ENCODE measurements around the gene PTBP1.

The PTBP1 gene

GRCh38 chr19:788686-788982, 8.6 kb upstream of the PTBP1 start:
- ATAC-seq: no peak

GRCh38 chr19:788983-789700, 8.1 kb upstream of the PTBP1 start:
- Mint-ChIP-seq H3K36me3 (no peaks in the 10 kb centered on the region), H3K9me3 (no peaks in the 10 kb centered on the region), H3K4me3 (no peak overlapping the region), H3K4me1 (no peaks in the 10 kb centered on the region), H3K27ac (no peak overlapping the region)
- DNase-seq (ENCODE audit: low spot score in 2 of 2): no peak
- no peak for ATAC-seq

More at GRCh38 chr19:788686-788982, 8.6 kb upstream of the PTBP1 start:
- H3K4me1 Mint-ChIP-seq: no peaks in the 10 kb centered on the region
- no peak overlapping the region for H3K27ac Mint-ChIP-seq
- DNase-seq (ENCODE audit: low spot score in 2 of 2): no peak
- H3K36me3 Mint-ChIP-seq: no peaks in the 10 kb centered on the region
- H3K9me3 Mint-ChIP-seq: no peaks in the 10 kb centered on the region
- H3K4me3 Mint-ChIP-seq: no peak overlapping the region

DNA sequence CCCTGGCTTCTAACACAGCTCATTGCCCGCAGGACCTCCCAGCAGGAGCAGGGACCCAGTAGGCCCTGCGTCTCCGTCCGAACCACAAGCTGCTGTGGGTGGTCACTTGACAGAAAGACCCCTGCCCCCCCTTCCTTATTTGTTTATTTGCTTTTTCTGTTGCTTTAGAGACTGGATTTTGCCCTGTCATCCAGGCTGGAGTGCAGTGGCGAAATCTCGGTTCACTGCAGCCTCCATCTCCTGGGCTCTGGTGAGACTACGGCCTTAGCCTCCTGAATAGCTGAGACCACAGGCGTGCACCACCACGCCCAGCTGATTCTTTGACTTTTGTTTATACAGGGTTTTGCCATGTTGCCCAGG, 7.6 kb upstream of the PTBP1 start:
- ATAC-seq: no peak
- Mint-ChIP-seq H3K4me1 (no peaks in the 10 kb centered on the region), H3K9me3 (no peaks in the 10 kb centered on the region), H3K4me3 (no peak overlapping the region), H3K36me3 (no peaks in the 10 kb centered on the region), H3K27ac (no peak overlapping the region)
- no peak for DNase-seq (ENCODE audit: low spot score in 2 of 2)

DNA sequence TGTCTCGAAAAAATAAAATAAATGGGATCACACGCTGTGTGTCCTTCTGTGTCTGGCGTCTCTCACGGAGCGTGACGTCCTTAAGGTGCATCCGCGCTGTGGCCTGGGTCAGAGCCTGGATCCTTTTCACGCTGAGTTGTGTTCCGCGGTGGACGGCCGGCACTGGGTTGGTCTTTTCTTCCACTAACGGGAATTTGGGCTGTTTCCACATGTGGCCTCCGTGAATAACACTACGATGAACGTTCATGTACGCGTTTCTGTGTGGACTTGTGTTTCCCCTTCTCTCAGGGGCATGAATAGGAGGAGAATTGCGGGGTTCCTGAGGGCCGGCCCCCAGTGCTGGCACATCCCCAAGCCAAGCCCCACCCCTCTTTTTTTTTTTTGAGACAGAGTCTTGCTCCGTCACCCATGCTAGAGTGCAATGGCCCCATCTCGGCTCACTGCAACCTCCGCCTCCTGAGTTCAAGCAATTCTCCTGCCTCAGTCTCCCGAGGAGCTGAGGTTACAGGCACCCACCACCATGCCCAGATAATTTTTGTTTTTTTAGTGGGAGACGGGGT, 6.2 kb upstream of the PTBP1 start:
- no peak for ATAC-seq

GRCh38 chr19:791567-792305, 5.5 kb upstream of the PTBP1 start:
- Mint-ChIP-seq H3K4me3 (no peak overlapping the region), H3K9me3 (no peaks in the 10 kb centered on the region), H3K4me1 (peaks cover 3% of the 10 kb centered on the region), H3K36me3 (peaks cover 1% of the 10 kb centered on the region), H3K27ac (no peak overlapping the region)
- ATAC-seq (no peak), DNase-seq (ENCODE audit: low spot score in 2 of 2) (no peak)

More for the DNA sequence above, 6.2 kb upstream of the PTBP1 start:
- no peak overlapping the region for H3K4me3 Mint-ChIP-seq
- no peaks in the 10 kb centered on the region for H3K9me3 Mint-ChIP-seq
- no peaks in the 10 kb centered on the region for H3K4me1 Mint-ChIP-seq
- no peaks in the 10 kb centered on the region for H3K36me3 Mint-ChIP-seq
- DNase-seq (ENCODE audit: low spot score in 2 of 2): no peak
- no peak overlapping the region for H3K27ac Mint-ChIP-seq

DNA sequence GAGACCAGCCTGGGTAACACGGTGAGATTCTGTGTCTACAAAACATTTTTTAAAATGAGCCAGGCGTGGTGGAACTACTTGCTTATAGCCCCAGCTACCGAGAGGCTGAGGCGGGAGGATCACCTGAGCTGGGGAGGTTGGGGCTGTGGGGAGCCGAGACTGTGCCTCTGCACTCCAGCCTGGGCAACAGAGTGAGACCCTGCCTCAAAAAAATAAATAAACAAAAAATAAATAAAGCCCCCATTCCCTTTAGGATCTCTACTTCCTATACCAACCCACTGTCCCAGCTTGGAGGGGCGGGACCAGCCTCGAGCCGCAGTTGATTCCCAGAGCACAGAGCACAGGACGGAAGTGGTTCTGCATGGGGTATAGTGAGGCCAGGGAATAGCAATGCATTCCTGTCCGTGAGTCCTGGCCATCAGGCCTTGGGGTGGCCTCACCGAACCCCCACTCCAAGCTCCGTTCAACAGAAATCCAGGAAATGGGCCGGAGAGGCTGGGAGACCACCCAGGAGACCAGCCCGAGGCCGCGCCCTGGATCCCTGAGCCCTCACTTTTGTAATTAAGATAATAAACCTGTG, 4.9 kb upstream of the PTBP1 start:
- DNase-seq (ENCODE audit: low spot score in 2 of 2): no peak
- Mint-ChIP-seq H3K27ac (no peak overlapping the region), H3K9me3 (no peaks in the 10 kb centered on the region), H3K4me1 (peaks cover 6% of the 10 kb centered on the region), H3K4me3 (no peak overlapping the region), H3K36me3 (peaks cover 8% of the 10 kb centered on the region)
- ATAC-seq: no peak

GRCh38 chr19:793806-794205, 3.4 kb upstream of the PTBP1 start:
- H3K9me3 Mint-ChIP-seq: no peaks in the 10 kb centered on the region
- no peak overlapping the region for H3K27ac Mint-ChIP-seq

DNA sequence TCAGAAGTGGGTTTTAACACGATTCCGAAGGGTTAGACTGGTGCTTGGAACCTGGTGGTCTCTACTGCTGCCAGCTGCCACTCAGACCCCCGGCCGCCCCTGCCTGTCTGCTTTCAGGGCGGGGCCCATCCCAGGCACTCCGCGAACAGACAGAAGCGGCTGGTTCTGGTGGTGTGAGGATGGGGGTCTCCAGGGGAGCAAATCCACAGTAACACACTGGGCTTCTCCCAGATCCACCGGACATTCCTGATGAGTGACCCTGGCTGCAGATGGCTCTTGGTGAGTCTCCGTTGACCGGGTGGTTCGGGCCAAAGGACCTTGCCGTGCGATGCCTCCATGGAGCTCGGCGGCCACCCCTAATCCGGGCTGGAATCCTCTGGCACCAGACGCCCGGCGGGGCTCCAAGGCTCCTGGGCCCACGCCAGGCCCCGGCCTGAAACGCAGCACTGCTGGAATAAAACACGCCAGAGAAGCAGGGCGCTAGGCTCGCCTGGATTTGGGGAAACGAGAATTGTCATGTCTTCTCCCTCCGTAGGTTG, 2.1 kb upstream of the PTBP1 start:
- Mint-ChIP-seq H3K4me3 (peak overlapping the region; percentile 92), H3K4me1 (peaks cover 19% of the 10 kb centered on the region), H3K9me3 (no peaks in the 10 kb centered on the region), H3K36me3 (peaks cover 35% of the 10 kb centered on the region), H3K27ac (no peak overlapping the region)
- no peak for DNase-seq (ENCODE audit: low spot score in 2 of 2)
- no peak for ATAC-seq

More at GRCh38 chr19:793806-794205, 3.4 kb upstream of the PTBP1 start:
- peaks cover 22% of the 10 kb centered on the region for H3K36me3 Mint-ChIP-seq
- no peak overlapping the region for H3K4me3 Mint-ChIP-seq
- H3K4me1 Mint-ChIP-seq: peaks cover 6% of the 10 kb centered on the region
- DNase-seq (ENCODE audit: low spot score in 2 of 2) (no peak), ATAC-seq (no peak)

GRCh38 chr19:795691-796581, 1.3 kb upstream of the PTBP1 start:
- DNase-seq (ENCODE audit: low spot score in 2 of 2) (no peak), ATAC-seq (no peak)
- H3K4me1 Mint-ChIP-seq: peaks cover 27% of the 10 kb centered on the region
- H3K4me3 Mint-ChIP-seq: peak overlapping the region; percentile 92
- no peak overlapping the region for H3K27ac Mint-ChIP-seq
- peaks cover 43% of the 10 kb centered on the region for H3K36me3 Mint-ChIP-seq
- H3K9me3 Mint-ChIP-seq: no peaks in the 10 kb centered on the region

DNA sequence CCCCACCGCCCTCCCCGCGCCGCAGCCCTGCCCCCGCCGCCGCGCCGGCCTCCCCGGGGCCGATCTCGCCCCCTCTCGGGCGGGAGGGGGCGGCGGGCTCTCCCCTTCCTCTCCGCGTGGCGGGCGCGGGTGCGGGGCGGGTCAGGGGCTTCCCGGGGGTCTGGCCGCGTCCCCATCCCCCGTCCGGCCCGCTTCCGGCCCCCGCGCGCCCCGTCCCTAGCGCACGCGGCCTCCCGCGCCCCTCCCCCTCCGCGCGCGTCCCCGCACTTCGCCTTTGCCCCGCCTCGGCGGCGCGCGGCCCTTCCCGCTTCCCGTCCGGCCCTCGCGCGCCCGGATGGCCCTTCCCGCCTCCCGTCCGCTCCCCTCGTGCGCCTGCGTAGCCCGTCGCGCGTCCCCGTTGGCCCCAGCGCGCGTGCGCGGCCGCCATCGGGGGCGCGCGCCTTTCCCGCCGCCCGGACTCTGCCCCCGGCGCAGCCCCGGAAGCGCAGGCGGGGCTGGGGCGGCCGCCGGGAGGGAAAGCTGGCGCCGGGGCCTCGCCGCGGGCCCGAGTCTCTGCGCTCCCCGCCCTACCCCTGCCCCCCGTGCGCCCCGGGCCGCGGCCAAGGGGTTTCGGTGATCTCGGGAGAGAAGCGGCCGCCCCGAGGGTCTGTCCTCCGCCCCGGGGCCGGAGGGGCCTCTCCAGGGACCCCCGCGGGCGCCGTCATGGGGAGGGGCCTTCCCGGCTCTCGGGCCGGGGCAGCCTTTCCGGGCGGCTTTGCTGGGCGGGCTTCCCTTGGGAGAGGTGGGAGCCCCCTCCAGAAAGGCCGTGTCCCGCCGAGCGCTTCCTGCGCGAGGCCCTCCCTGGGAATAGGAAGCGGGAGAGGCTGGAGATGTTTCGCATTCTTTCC, 519 bp downstream of the PTBP1 start:
- Mint-ChIP-seq H3K27ac (peak overlapping the region; percentile 94), H3K4me1 (peaks cover 45% of the 10 kb centered on the region), H3K36me3 (peaks cover 61% of the 10 kb centered on the region), H3K9me3 (no peaks in the 10 kb centered on the region), H3K4me3 (peak overlapping the region; percentile 92)
- peak; percentile 50 for ATAC-seq
- peak; percentile 85 to 94 for DNase-seq (ENCODE audit: low spot score in 2 of 2)

DNA sequence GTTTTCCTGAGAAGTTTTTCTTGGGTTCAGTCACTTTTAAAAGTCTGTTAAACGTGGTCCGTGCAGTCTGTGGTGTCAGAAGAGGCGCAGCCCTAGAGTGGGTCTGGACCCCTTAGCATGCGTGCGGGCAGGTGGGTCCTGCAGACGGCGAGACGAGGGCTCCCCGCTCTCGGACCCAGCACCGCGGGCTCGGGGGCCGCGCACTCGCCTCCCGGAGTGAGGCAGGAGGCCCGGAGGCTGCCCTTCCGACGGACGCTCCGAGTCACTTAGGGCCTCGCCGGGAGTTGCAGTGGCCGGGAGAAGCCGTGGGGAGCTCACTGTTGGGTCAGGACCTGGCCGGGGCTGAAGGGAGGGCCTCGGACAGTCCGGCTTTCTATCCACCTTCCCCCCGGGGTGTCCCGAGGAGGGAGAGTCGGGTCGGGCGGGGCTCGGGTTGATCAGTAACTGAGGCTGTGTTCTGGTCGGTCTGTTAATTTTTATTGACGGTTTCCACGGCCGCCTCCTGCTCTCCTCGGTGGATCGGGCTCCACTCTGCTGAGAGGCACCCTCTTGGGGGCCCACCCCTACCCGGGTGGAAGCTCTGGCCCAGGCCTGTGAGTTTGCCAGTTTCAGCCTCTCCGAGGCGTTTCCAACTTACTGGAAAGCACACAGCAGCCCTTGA, 1.3 kb downstream of the PTBP1 start:
- H3K36me3 Mint-ChIP-seq: peaks cover 69% of the 10 kb centered on the region
- no peaks in the 10 kb centered on the region for H3K9me3 Mint-ChIP-seq
- ATAC-seq (no peak), DNase-seq (ENCODE audit: low spot score in 2 of 2) (peak in 1 of 2 donors; percentile 72)
- H3K27ac Mint-ChIP-seq: peak overlapping the region; percentile 94
- peak overlapping the region; percentile 92 for H3K4me3 Mint-ChIP-seq
- H3K4me1 Mint-ChIP-seq: peaks cover 53% of the 10 kb centered on the region

GRCh38 chr19:799076-799881, 2.0 kb downstream of the PTBP1 start:
- no peaks in the 10 kb centered on the region for H3K9me3 Mint-ChIP-seq
- H3K27ac Mint-ChIP-seq: peak overlapping the region; percentile 94
- H3K4me3 Mint-ChIP-seq: peak overlapping the region; percentile 92
- no peak for ATAC-seq
- peak in 1 of 2 donors; percentile 70 for DNase-seq (ENCODE audit: low spot score in 2 of 2)
- peaks cover 76% of the 10 kb centered on the region for H3K36me3 Mint-ChIP-seq
- peaks cover 59% of the 10 kb centered on the region for H3K4me1 Mint-ChIP-seq
